ENCODE measurements around the gene XDH. TPM values are rescaled to one million over a fixed set of nuclear protein-coding genes. Genes with fewer than 3 reads are reported as not detected.

XDH gene
- total RNA-seq, 6 experiments from 2014 or later: 0.88 to 2.0 (median 1.5) TPM

- Mint-ChIP-seq H3K27me3 (ENCODE audit: insufficient read depth) (no peaks in the 10 kb centered on the region), H3K4me3 (peak overlapping the region; percentile 7; the same call in 1 of the 2 replicates), H3K4me1 (ENCODE audit: low read depth) (peaks cover 60% of the 10 kb centered on the region), H3K9me3 (no peaks in the 10 kb centered on the region), H3K27ac (peak overlapping the region; percentile 29; the same call in 1 of the 2 replicates), H3K36me3 (ENCODE audit: low read depth) (no peaks in the 10 kb centered on the region)
- no peak for TF ChIP-seq CTCF (IDR thresholded peaks at IDR 0.05)
- DNase-seq: peak; percentile 58
Observed at GRCh38 chr2:31322371-31322770, 92.2 kb downstream of the XDH start.

GRCh38 chr2:31319406-31320175 is 95.0 kb downstream of the XDH start:
- no peak for TF ChIP-seq CTCF (IDR thresholded peaks at IDR 0.05)
- no peaks in the 10 kb centered on the region for H3K9me3 Mint-ChIP-seq
- peak overlapping the region; percentile 81 for H3K27ac Mint-ChIP-seq
- H3K4me3 Mint-ChIP-seq: peak overlapping the region; percentile 62; the same call in 1 of the 2 replicates
- peak; percentile 29 for DNase-seq
- H3K27me3 Mint-ChIP-seq (ENCODE audit: insufficient read depth): no peaks in the 10 kb centered on the region; the same call in 1 of the 2 replicates
- H3K4me1 Mint-ChIP-seq (ENCODE audit: low read depth): peaks cover 61% of the 10 kb centered on the region
- no peaks in the 10 kb centered on the region for H3K36me3 Mint-ChIP-seq (ENCODE audit: low read depth)

GRCh38 chr2:31318361-31319336 is 95.9 kb downstream of the XDH start:
- TF ChIP-seq CTCF (IDR thresholded peaks at IDR 0.05): no peak
- Mint-ChIP-seq H3K9me3 (no peaks in the 10 kb centered on the region), H3K36me3 (ENCODE audit: low read depth) (no peaks in the 10 kb centered on the region), H3K27ac (peak overlapping the region; percentile 81), H3K4me1 (ENCODE audit: low read depth) (peaks cover 52% of the 10 kb centered on the region), H3K27me3 (ENCODE audit: insufficient read depth) (no peaks in the 10 kb centered on the region; the same call in 1 of the 2 replicates), H3K4me3 (peak overlapping the region; percentile 62)
- peak; percentile 67 for DNase-seq

GRCh38 chr2:31317396-31317795 is 97.1 kb downstream of the XDH start:
- DNase-seq: no peak
- Mint-ChIP-seq H3K27ac (no peak overlapping the region), H3K9me3 (no peaks in the 10 kb centered on the region), H3K4me1 (ENCODE audit: low read depth) (peaks cover 45% of the 10 kb centered on the region), H3K36me3 (ENCODE audit: low read depth) (no peaks in the 10 kb centered on the region), H3K4me3 (no peak overlapping the region), H3K27me3 (ENCODE audit: insufficient read depth) (no peaks in the 10 kb centered on the region; the same call in 1 of the 2 replicates)
- no peak for TF ChIP-seq CTCF (IDR thresholded peaks at IDR 0.05)

GRCh38 chr2:31314761-31315160 is 99.8 kb downstream of the XDH start:
- Mint-ChIP-seq H3K36me3 (ENCODE audit: low read depth) (no peaks in the 10 kb centered on the region; the same call in 1 of the 2 replicates), H3K9me3 (peaks cover under 1% of the 10 kb centered on the region; the same call in 1 of the 2 replicates), H3K4me3 (no peak overlapping the region), H3K4me1 (ENCODE audit: low read depth) (peaks cover 30% of the 10 kb centered on the region), H3K27ac (no peak overlapping the region), H3K27me3 (ENCODE audit: insufficient read depth) (peaks cover 8% of the 10 kb centered on the region)
- DNase-seq: no peak
- TF ChIP-seq CTCF (IDR thresholded peaks at IDR 0.05): no peak

Data from HFFc6 (cell line).